Smooth muscle cell (in vitro differentiated cells): ENCODE measurements around the gene SMC1A. TPM values are rescaled to one million over a fixed set of nuclear protein-coding genes. Genes with fewer than 3 reads are reported as not detected.

Experiments
- DNase-seq: peaks from one replicate; lab custom pipeline; 2025; ENCODE audit not compliant: unreplicated experiment; lab: John Stamatoyannopoulos, UW
- H2AFZ ChIP-seq: fragments of 200-600 bp; sonication (generic); 2 replicates; pipeline ENCODE4 v1.6.0; 2016; ENCODE audit warnings: antibody characterized with exemption, low read depth, mild to moderate bottlenecking
- H3F3A ChIP-seq: fragments of 200-600 bp; sonication (generic); 2 replicates; pipeline ENCODE4 v1.6.0; 2017; ENCODE audit warnings: antibody characterized with exemption, low read depth
- H3K27ac ChIP-seq: fragments of 200-600 bp; sonication (generic); 2 replicates; pipeline ENCODE4 v1.5.1; 2016; ENCODE audit warnings: low read depth, mild to moderate bottlenecking
- H3K27me3 ChIP-seq: fragments of 200-600 bp; sonication (generic); 2 replicates; pipeline ENCODE4 v1.6.1; 2016; ENCODE audit warnings: low read depth, mild to moderate bottlenecking
- H3K36me3 ChIP-seq: fragments of 200-600 bp; sonication (generic); 2 replicates; pipeline ENCODE4 v1.5.1; 2016; ENCODE audit warnings: low read depth
- H3K4me1 ChIP-seq: fragments of 200-600 bp; sonication (generic); 2 replicates; pipeline ENCODE4 v1.5.1; 2016; ENCODE audit warnings: low read depth
- H3K4me2 ChIP-seq: fragments of 200-600 bp; sonication (generic); 2 replicates; pipeline ENCODE4 v1.6.0; 2016; ENCODE audit warnings: mild to moderate bottlenecking
- H3K4me3 ChIP-seq: fragments of 200-600 bp; sonication (generic); 2 replicates; pipeline ENCODE4 v1.5.1; 2016; ENCODE audit warnings: mild to moderate bottlenecking
- H3K79me2 ChIP-seq: fragments of 200-600 bp; sonication (generic); 2 replicates; pipeline ENCODE4 v1.6.0; 2016; ENCODE audit warnings: low read depth, mild to moderate bottlenecking
- H3K9ac ChIP-seq: fragments of 200-600 bp; sonication (generic); 2 replicates; pipeline ENCODE4 v1.6.0; 2016; ENCODE audit warnings: low read depth
- H3K9me3 ChIP-seq: fragments of 200-600 bp; sonication (generic); replicated peaks from 2 replicates; pipeline ENCODE4 v1.5.1; 2016; ENCODE audit warnings: low read depth
- H4K20me1 ChIP-seq: fragments of 200-600 bp; sonication (generic); 2 replicates; pipeline ENCODE4 v1.6.0; 2016; ENCODE audit warnings: low read depth
- WGBS: methylation state at CpG from one replicate; pipeline ENCODE4 v1.1.7; 2016; ENCODE audit warnings: low lambda C conversion rate; 5-methylcytosine and 5-hydroxymethylcytosine counted together
- polyA plus RNA-seq: library from polyadenylated mRNA; unstranded; fragments of >200 nt; fragmentation: Nextera tagmentation; extraction: Ambion mirVana; gene quantifications from 2 replicates; pipeline ENCODE4 v1.2.1, GENCODE V29; 2016
- total RNA-seq: library from RNA; depleted of rRNA; stranded (reverse); fragments of >200 nt; gene quantifications from 2 replicates; pipeline ENCODE4 v1.2.3, GENCODE V29; 2014
- TF ChIP-seq, protein P1 (sequence below): fragments of 200-600 bp; sonication (generic); IDR thresholded peaks from 2 replicates; pipeline ENCODE4 v1.5.1; 2017; ENCODE audit warnings: borderline replicate concordance, mild to moderate bottlenecking, antibody characterized with exemption; ENCODE audit not compliant: insufficient read depth, poor library complexity, severe bottlenecking

SMC1A gene
- total and polyA plus RNA-seq, 2 experiments from 2014 or later = 18.3 to 19.7 TPM

DNA sequence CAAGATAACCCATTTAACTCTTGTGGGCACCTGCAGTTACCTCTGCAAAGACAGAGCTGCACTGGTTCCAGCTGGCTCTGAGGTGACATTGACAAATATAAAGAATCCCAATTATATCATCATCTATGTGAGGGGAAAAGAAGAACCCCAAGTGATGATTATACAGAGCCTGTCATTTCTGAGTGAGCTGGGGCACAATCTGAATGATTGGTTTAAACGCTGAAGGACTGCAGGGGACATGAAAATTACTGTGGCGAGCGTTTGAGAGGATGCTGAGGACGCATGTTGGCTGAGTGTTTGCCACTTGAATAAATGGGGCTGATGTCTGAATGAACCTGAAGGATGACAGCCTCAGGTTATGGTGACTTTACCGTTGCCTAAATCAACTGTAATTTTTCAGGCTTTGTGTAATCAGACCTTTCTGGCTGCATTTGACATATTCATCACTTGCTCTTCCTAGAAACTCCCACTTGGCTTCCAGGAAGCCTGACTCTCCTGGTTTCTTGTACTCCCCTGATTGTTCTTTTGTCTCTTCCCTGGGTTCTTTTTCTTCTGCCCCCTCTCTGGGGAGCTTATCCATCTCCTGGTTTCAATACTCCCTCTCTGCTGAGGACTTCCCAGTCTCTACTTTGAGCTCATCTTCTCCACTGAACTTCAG is 15.8 kb upstream of the SMC1A start:
- no peaks in the 10 kb centered on the region for H3K79me2 ChIP-seq
- no peak overlapping the region for H3K9ac ChIP-seq
- DNase-seq = no peak
- no peaks in the 10 kb centered on the region for H3K4me1 ChIP-seq
- H2AFZ ChIP-seq = no peak overlapping the region
- H3K9me3 ChIP-seq = no peaks in the 10 kb centered on the region
- no peak overlapping the region for H3K4me2 ChIP-seq
- H3K27me3 ChIP-seq = no peaks in the 10 kb centered on the region
- TF ChIP-seq, protein P1, sequence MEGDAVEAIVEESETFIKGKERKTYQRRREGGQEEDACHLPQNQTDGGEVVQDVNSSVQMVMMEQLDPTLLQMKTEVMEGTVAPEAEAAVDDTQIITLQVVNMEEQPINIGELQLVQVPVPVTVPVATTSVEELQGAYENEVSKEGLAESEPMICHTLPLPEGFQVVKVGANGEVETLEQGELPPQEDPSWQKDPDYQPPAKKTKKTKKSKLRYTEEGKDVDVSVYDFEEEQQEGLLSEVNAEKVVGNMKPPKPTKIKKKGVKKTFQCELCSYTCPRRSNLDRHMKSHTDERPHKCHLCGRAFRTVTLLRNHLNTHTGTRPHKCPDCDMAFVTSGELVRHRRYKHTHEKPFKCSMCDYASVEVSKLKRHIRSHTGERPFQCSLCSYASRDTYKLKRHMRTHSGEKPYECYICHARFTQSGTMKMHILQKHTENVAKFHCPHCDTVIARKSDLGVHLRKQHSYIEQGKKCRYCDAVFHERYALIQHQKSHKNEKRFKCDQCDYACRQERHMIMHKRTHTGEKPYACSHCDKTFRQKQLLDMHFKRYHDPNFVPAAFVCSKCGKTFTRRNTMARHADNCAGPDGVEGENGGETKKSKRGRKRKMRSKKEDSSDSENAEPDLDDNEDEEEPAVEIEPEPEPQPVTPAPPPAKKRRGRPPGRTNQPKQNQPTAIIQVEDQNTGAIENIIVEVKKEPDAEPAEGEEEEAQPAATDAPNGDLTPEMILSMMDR = no peak
- no peaks in the 10 kb centered on the region for H3K36me3 ChIP-seq
- H3F3A ChIP-seq = no peaks in the 10 kb centered on the region
- H4K20me1 ChIP-seq = no peaks in the 10 kb centered on the region
- WGBS = 71% methylated on average over 5 of the region's 5 CpGs
- no peak overlapping the region for H3K27ac ChIP-seq
- H3K4me3 ChIP-seq = no peak overlapping the region

DNA sequence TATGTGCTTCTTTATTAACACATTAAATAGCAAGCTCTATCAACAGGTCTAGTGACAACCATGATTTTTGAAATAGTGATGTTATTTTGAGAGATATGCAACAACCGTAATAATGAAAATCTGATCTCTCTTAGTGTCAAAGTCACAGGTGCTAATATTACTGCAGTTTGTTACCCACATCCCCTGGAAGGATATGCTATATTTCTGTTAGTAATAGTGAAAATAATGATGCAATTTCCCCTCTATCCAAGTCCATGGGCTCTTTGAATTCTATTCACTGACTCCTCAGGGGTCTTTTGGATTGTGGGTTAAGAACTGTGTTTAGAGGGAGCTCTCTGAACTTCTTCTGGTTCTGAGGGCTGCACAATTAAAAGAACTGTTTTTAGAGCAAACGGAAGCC is 14.8 kb upstream of the SMC1A start:
- no peaks in the 10 kb centered on the region for H3K36me3 ChIP-seq
- no peaks in the 10 kb centered on the region for H3K27me3 ChIP-seq
- no peaks in the 10 kb centered on the region for H3K79me2 ChIP-seq
- no peaks in the 10 kb centered on the region for H4K20me1 ChIP-seq
- no peak overlapping the region for H3K27ac ChIP-seq
- no peak overlapping the region for H3K4me3 ChIP-seq
- no peaks in the 10 kb centered on the region for H3K4me1 ChIP-seq
- no peak overlapping the region for H3K4me2 ChIP-seq
- no peaks in the 10 kb centered on the region for H3K9me3 ChIP-seq
- no peaks in the 10 kb centered on the region for H3F3A ChIP-seq
- no peak overlapping the region for H2AFZ ChIP-seq
- H3K9ac ChIP-seq = no peak overlapping the region
- no peak for DNase-seq
- TF ChIP-seq, protein P1 = no peak
- 80% methylated on average over 2 of the region's 2 CpGs for WGBS

DNA sequence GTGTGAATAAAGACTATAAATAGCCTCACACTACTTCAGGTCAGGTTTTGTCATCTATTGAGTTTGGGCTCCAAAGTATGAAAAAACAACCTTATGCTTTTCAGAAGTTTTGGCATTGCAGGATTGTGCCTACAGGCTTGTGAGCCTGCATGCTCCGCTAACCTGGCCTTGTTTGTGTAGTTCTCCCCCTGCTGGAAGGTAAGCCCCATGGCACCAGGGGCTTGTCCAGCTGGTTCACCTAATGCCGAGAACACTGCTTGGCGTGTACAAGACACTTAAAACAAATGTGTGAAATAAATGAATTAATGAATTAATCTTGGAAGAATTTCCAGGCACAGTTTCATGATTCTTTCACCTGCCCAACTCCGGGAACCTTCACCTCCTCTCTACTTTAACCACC is 13.5 kb upstream of the SMC1A start:
- Histone ChIP-seq H3K4me2 (no peak overlapping the region), H3K4me3 (no peak overlapping the region), H3K27me3 (no peaks in the 10 kb centered on the region), H3K4me1 (no peaks in the 10 kb centered on the region), H3K36me3 (no peaks in the 10 kb centered on the region), H3F3A (no peaks in the 10 kb centered on the region), H3K79me2 (no peaks in the 10 kb centered on the region), H3K9ac (no peak overlapping the region), H3K9me3 (no peaks in the 10 kb centered on the region), H4K20me1 (no peaks in the 10 kb centered on the region), H3K27ac (no peak overlapping the region), H2AFZ (no peak overlapping the region)
- DNase-seq = no peak
- TF ChIP-seq, protein P1 = peak; percentile 52
- 37% methylated on average over 4 of the region's 4 CpGs for WGBS
